WERI-Rb-1 (cell line): Measurements from ENCODE around the gene PKD1L1.
A peak's percentile ranks its signal among the peaks of the same experiment; 100 is the strongest.

Experiments
- DNase-seq: peaks from one replicate; pipeline ENCODE4 v3.0.0-alpha.2; 2020
- H3K27ac ChIP-seq: fragments of 250-450 bp; sonication (Bioruptor Pico); 2 replicates; pipeline ENCODE4 v1.5.1; 2020; ENCODE audit warnings: mild to moderate bottlenecking, moderate library complexity
- H3K27me3 ChIP-seq: fragments of 250-450 bp; sonication (Bioruptor Pico); 2 replicates; pipeline ENCODE4 v1.5.1; 2021; ENCODE audit warnings: mild to moderate bottlenecking, low read depth, moderate library complexity; ENCODE audit not compliant: insufficient read depth, severe bottlenecking
- H3K36me3 ChIP-seq: fragments of 250-450 bp; sonication (Bioruptor Pico); 2 replicates; pipeline ENCODE4 v1.5.1; 2020; ENCODE audit warnings: mild to moderate bottlenecking, moderate library complexity
- H3K4me3 ChIP-seq: 2 replicates; pipeline ENCODE4 v1.5.1; 2011; ENCODE audit warnings: low read depth, mild to moderate bottlenecking, control low read depth, low read length
- H3K9me3 ChIP-seq: fragments of 250-450 bp; sonication (Bioruptor Pico); 2 replicates; pipeline ENCODE4 v1.5.1; 2021; ENCODE audit warnings: mild to moderate bottlenecking, moderate library complexity; ENCODE audit not compliant: severe bottlenecking
- CTCF ChIP-seq: IDR thresholded peaks from 2 replicates; pipeline ENCODE4 v1.5.1; 2011; ENCODE audit warnings: low read depth, mild to moderate bottlenecking, control low read depth, inconsistent platforms, low read length

Gene PKD1L1

GRCh38 chr7:47973739-47974138 lies 25.5 kb upstream of the PKD1L1 start:
- TF ChIP-seq CTCF = no peak
- DNase-seq = no peak
- H3K9me3 ChIP-seq = no peaks in the 10 kb centered on the region
- no peak overlapping the region for H3K4me3 ChIP-seq
- peaks cover 69% of the 10 kb centered on the region for H3K36me3 ChIP-seq
- H3K27me3 ChIP-seq = no peaks in the 10 kb centered on the region
- H3K27ac ChIP-seq = no peak overlapping the region

GRCh38 chr7:47970761-47971160 lies 22.5 kb upstream of the PKD1L1 start:
- H3K4me3 ChIP-seq = no peak overlapping the region
- DNase-seq = no peak
- no peak overlapping the region for H3K27ac ChIP-seq
- no peaks in the 10 kb centered on the region for H3K27me3 ChIP-seq
- TF ChIP-seq CTCF = no peak
- peaks cover 71% of the 10 kb centered on the region for H3K36me3 ChIP-seq
- no peaks in the 10 kb centered on the region for H3K9me3 ChIP-seq

GRCh38 chr7:47968847-47969774 lies 20.8 kb upstream of the PKD1L1 start:
- Histone ChIP-seq H3K36me3 (peaks cover 72% of the 10 kb centered on the region), H3K4me3 (no peak overlapping the region), H3K9me3 (no peaks in the 10 kb centered on the region), H3K27ac (no peak overlapping the region), H3K27me3 (no peaks in the 10 kb centered on the region)
- DNase-seq = peak; percentile 77
- TF ChIP-seq CTCF = peak; percentile 92

- no peaks in the 10 kb centered on the region for H3K27me3 ChIP-seq
- H3K4me3 ChIP-seq = no peak overlapping the region
- DNase-seq = no peak
- peaks cover 71% of the 10 kb centered on the region for H3K36me3 ChIP-seq
- no peak for TF ChIP-seq CTCF
- H3K9me3 ChIP-seq = no peaks in the 10 kb centered on the region
- H3K27ac ChIP-seq = no peak overlapping the region
Observed at GRCh38 chr7:47967708-47968107, 19.4 kb upstream of the PKD1L1 start.

GRCh38 chr7:47967123-47967522 lies 18.9 kb upstream of the PKD1L1 start:
- Histone ChIP-seq H3K36me3 (peaks cover 74% of the 10 kb centered on the region), H3K27ac (no peak overlapping the region), H3K4me3 (no peak overlapping the region), H3K9me3 (no peaks in the 10 kb centered on the region), H3K27me3 (no peaks in the 10 kb centered on the region)
- no peak for DNase-seq
- no peak for TF ChIP-seq CTCF
